GM21447 (cell line): Measurements from ENCODE around the gene ENAH.

ENCODE experiments used
- ATAC-seq: cut with Tn5 transposase; IDR thresholded peaks from one replicate; pipeline ENCODE4 v1.9.1; 2021; ENCODE audit not compliant: unreplicated experiment

ENAH gene

GRCh38 chr1:225506727-225507126, 146.2 kb downstream of the ENAH start:
- no peak for ATAC-seq

GRCh38 chr1:225504776-225505175, 148.1 kb downstream of the ENAH start:
- ATAC-seq, result no peak

GRCh38 chr1:225500624-225501192, 152.2 kb downstream of the ENAH start:
- ATAC-seq, result no peak

GRCh38 chr1:225498549-225499136, 154.3 kb downstream of the ENAH start:
- no peak for ATAC-seq

- ATAC-seq, result no peak
Observed at GRCh38 chr1:225494789-225495359, 158.0 kb downstream of the ENAH start.

- ATAC-seq, result no peak
Observed at GRCh38 chr1:225493591-225494246, 159.2 kb downstream of the ENAH start.

GRCh38 chr1:225488676-225489075, 164.2 kb downstream of the ENAH start:
- no peak for ATAC-seq

- no peak for ATAC-seq
Observed at GRCh38 chr1:225486856-225487255, 166.1 kb downstream of the ENAH start.

- ATAC-seq, result no peak
Observed at GRCh38 chr1:225485991-225486530, 166.9 kb downstream of the ENAH start.

- no peak for ATAC-seq
Observed at GRCh38 chr1:225485226-225485625, 167.7 kb downstream of the ENAH start.

- no peak for ATAC-seq
Observed at GRCh38 chr1:225484657-225485214, 168.2 kb downstream of the ENAH start.

GRCh38 chr1:225483818-225484656, 168.9 kb downstream of the ENAH start:
- no peak for ATAC-seq

GRCh38 chr1:225482421-225482950, 170.4 kb downstream of the ENAH start:
- no peak for ATAC-seq

- no peak for ATAC-seq
Observed at GRCh38 chr1:225481738-225482137, 171.2 kb downstream of the ENAH start.

- ATAC-seq, result peak; percentile 73
Observed at GRCh38 chr1:225480825-225481434, 172.0 kb downstream of the ENAH start.

- no peak for ATAC-seq
Observed at GRCh38 chr1:225479996-225480720, 172.8 kb downstream of the ENAH start.

- no peak for ATAC-seq
Observed at GRCh38 chr1:225479341-225479740, 173.6 kb downstream of the ENAH start.

GRCh38 chr1:225477296-225477911, 175.5 kb downstream of the ENAH start:
- ATAC-seq, result no peak

GRCh38 chr1:225476538-225476988, 176.4 kb downstream of the ENAH start:
- no peak for ATAC-seq
